ENCODE data around the gene PDSS2. TPM values are rescaled to one million over a fixed set of nuclear protein-coding genes. Genes with fewer than 3 reads are reported as not detected.
"Not testable (repeated sequence)": the region's sequence is repeated elsewhere in the genome, so short reads cannot be mapped to it uniquely, and the experiment has no call there.

PDSS2 gene
- total and polyA plus RNA-seq, 8 donors: 2.7 to 10.1 (median 6.2) TPM

GRCh38 chr6:107140581-107140980, 318.8 kb downstream of the PDSS2 start:
- Histone ChIP-seq H3K4me1 (no peaks in the 10 kb centered on the region), H3K27me3 (no peaks in the 10 kb centered on the region), H3K9me3 (no peaks in the 10 kb centered on the region), H3K36me3 (no peaks in the 10 kb centered on the region), H3K4me3 (no peak overlapping the region), H3K27ac (no peak overlapping the region)
- WGBS, 2 donors: 66 to 69% methylated on average over 3 of the region's 3 CpGs
- ATAC-seq (no peak), FAIRE-seq (no peak), DNase-seq (no peak)
- no peak for TF ChIP-seq CTCF (IDR thresholded peaks at IDR 0.05)
- intact Hi-C loops (cut with DNase I): no loop called here

GRCh38 chr6:107136324-107136723, 323.0 kb downstream of the PDSS2 start:
- 85 to 92% methylated on average over 3 of the region's 3 CpGs for WGBS, 2 donors
- H3K4me1 ChIP-seq; intact Hi-C loops (cut with DNase I); FAIRE-seq; H3K4me3 ChIP-seq; H3K27ac ChIP-seq; DNase-seq; ATAC-seq; H3K27me3 ChIP-seq; H3K36me3 ChIP-seq; H3K9me3 ChIP-seq: not testable (repeated sequence)

- FAIRE-seq, H3K27ac ChIP-seq, H3K27me3 ChIP-seq: not testable (repeated sequence)
Measured at GRCh38 chr6:107135048-107135680, 324.2 kb downstream of the PDSS2 start.

GRCh38 chr6:107132330-107132954, 326.9 kb downstream of the PDSS2 start:
- no peaks in the 10 kb centered on the region for H3K27me3 ChIP-seq
- no peak overlapping the region for H3K27ac ChIP-seq
- FAIRE-seq (no peak), ATAC-seq (peak in 2 of 4 donors; percentile 47 to 56), DNase-seq (peak in 2 of 6 donors; percentile 21 to 56)
- no peak overlapping the region for H3K4me3 ChIP-seq
- intact Hi-C loops (cut with DNase I): no loop called here
- peak in 1 of 4 donors; percentile 9 for TF ChIP-seq CTCF (IDR thresholded peaks at IDR 0.05)
- H3K4me1 ChIP-seq: no peaks in the 10 kb centered on the region
- no peaks in the 10 kb centered on the region for H3K36me3 ChIP-seq
- 34 to 35% methylated on average over 8 of the region's 8 CpGs for WGBS, 2 donors
- H3K9me3 ChIP-seq: no peaks in the 10 kb centered on the region

More at GRCh38 chr6:107135048-107135680, 324.2 kb downstream of the PDSS2 start:
- ATAC-seq; H3K4me1 ChIP-seq; H3K9me3 ChIP-seq; intact Hi-C loops (cut with DNase I); H3K36me3 ChIP-seq; H3K4me3 ChIP-seq: not testable (repeated sequence)
- DNase-seq: peak in 1 of 6 donors; percentile 17
- 86 to 92% methylated on average over 14 of the region's 14 CpGs for WGBS, 2 donors

GRCh38 chr6:107129370-107129925, 329.9 kb downstream of the PDSS2 start:
- DNase-seq (peak in 1 of 6 donors; percentile 38), ATAC-seq (peak in 3 of 4 donors; percentile 32 to 47 (median 41)), FAIRE-seq (no peak)
- intact Hi-C loops (cut with DNase I): no loop called here
- no peak overlapping the region for H3K4me3 ChIP-seq
- H3K27me3 ChIP-seq: no peaks in the 10 kb centered on the region
- H3K4me1 ChIP-seq: no peaks in the 10 kb centered on the region
- 75 to 77% methylated on average over 9 of the region's 9 CpGs for WGBS, 2 donors
- H3K36me3 ChIP-seq: no peaks in the 10 kb centered on the region
- no peaks in the 10 kb centered on the region for H3K9me3 ChIP-seq
- no peak overlapping the region for H3K27ac ChIP-seq
- TF ChIP-seq CTCF (IDR thresholded peaks at IDR 0.05): no peak

GRCh38 chr6:107128577-107128976, 330.8 kb downstream of the PDSS2 start:
- Histone ChIP-seq H3K9me3 (no peaks in the 10 kb centered on the region), H3K36me3 (no peaks in the 10 kb centered on the region), H3K27me3 (no peaks in the 10 kb centered on the region), H3K4me3 (no peak overlapping the region), H3K27ac (no peak overlapping the region), H3K4me1 (no peaks in the 10 kb centered on the region)
- intact Hi-C loops (cut with DNase I): no loop called here
- no peak for ATAC-seq
- no peak for FAIRE-seq
- WGBS, 2 donors: 76 to 85% methylated on average over 2 of the region's 2 CpGs
- TF ChIP-seq CTCF (IDR thresholded peaks at IDR 0.05): no peak
- no peak for DNase-seq
